ENCODE measurements around the gene WDR87. TPM values are rescaled to one million over a fixed set of nuclear protein-coding genes. Genes with fewer than 3 reads are reported as not detected.
A peak's percentile ranks its signal among the peaks of the same experiment; 100 is the strongest.

WDR87 gene
- total and polyA plus RNA-seq, 9 of the 15 experiments (the other 6 are each of a cell fraction or from before 2014, with no cell fraction given): not detected

DNA sequence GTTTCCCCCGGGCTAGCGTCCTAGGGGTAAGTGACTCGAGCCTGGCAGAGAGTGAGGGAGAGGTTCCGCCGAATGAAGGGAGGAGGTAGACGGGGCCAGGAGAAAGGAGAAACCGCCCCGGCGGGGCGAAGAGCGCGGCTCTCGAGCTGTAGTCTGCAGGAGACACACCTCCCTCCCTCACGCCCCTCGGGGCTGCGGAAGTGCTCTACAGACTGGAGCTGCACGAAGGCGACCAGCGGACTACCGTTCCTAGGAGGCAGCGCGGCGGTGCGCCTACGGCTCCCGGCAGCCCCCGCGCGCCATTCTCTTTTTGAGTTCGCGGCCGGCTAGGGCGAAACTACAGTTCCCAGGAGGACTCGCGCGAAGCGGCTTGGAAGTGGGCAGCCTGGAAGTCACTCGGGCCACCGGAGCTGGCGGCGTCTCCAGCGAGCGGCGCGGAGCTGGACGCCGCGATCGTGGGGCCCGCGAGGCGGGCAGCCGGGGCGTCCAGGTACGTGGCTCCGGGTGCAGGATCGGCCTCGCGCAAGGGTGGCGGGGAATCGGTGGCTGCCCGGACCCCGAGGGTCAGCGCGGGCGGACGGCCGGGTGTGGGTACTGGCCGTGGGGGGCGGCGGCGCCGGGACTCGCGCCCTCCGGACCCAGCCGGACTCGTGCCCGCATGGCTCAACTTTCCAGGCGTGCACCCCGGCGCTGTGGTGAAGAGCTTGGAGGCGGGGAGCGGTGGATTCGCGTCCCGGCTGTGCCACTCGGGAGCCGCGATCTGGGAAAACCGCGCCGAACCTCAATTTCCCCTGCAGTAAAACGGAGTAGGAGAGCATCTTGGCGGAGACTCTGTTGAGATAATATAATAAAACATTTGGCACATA lies 708 bp upstream of the WDR87 start, which contains the start of gene SIPA1L3 (continued):
- TF ChIP-seq, protein P1, sequence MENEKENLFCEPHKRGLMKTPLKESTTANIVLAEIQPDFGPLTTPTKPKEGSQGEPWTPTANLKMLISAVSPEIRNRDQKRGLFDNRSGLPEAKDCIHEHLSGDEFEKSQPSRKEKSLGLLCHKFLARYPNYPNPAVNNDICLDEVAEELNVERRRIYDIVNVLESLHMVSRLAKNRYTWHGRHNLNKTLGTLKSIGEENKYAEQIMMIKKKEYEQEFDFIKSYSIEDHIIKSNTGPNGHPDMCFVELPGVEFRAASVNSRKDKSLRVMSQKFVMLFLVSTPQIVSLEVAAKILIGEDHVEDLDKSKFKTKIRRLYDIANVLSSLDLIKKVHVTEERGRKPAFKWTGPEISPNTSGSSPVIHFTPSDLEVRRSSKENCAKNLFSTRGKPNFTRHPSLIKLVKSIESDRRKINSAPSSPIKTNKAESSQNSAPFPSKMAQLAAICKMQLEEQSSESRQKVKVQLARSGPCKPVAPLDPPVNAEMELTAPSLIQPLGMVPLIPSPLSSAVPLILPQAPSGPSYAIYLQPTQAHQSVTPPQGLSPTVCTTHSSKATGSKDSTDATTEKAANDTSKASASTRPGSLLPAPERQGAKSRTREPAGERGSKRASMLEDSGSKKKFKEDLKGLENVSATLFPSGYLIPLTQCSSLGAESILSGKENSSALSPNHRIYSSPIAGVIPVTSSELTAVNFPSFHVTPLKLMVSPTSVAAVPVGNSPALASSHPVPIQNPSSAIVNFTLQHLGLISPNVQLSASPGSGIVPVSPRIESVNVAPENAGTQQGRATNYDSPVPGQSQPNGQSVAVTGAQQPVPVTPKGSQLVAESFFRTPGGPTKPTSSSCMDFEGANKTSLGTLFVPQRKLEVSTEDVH (IDR thresholded peaks at IDR 0.05; ENCODE audit: low read depth, partially characterized antibody): no peak
- peak; percentile 73 to 78 for TF ChIP-seq MAZ (CRISPR knock-in tag; conservative IDR thresholded peaks at IDR 0.05 in 1 of 2, IDR thresholded peaks at IDR 0.05 in 1 of 2)
- peak; percentile 80 for TF ChIP-seq SAP30 (IDR thresholded peaks at IDR 0.05; ENCODE audit: borderline replicate concordance, insufficient read depth, low read depth, low read length, poor library complexity, severe bottlenecking)
- peak; percentile 83; the same call in 1 of the 2 replicates for TF ChIP-seq HNRNPL (IDR thresholded peaks at IDR 0.05; ENCODE audit: low read depth, low read length)
- TF ChIP-seq NFRKB (IDR thresholded peaks at IDR 0.05; ENCODE audit: low read depth): no peak
- TF ChIP-seq, protein P2, sequence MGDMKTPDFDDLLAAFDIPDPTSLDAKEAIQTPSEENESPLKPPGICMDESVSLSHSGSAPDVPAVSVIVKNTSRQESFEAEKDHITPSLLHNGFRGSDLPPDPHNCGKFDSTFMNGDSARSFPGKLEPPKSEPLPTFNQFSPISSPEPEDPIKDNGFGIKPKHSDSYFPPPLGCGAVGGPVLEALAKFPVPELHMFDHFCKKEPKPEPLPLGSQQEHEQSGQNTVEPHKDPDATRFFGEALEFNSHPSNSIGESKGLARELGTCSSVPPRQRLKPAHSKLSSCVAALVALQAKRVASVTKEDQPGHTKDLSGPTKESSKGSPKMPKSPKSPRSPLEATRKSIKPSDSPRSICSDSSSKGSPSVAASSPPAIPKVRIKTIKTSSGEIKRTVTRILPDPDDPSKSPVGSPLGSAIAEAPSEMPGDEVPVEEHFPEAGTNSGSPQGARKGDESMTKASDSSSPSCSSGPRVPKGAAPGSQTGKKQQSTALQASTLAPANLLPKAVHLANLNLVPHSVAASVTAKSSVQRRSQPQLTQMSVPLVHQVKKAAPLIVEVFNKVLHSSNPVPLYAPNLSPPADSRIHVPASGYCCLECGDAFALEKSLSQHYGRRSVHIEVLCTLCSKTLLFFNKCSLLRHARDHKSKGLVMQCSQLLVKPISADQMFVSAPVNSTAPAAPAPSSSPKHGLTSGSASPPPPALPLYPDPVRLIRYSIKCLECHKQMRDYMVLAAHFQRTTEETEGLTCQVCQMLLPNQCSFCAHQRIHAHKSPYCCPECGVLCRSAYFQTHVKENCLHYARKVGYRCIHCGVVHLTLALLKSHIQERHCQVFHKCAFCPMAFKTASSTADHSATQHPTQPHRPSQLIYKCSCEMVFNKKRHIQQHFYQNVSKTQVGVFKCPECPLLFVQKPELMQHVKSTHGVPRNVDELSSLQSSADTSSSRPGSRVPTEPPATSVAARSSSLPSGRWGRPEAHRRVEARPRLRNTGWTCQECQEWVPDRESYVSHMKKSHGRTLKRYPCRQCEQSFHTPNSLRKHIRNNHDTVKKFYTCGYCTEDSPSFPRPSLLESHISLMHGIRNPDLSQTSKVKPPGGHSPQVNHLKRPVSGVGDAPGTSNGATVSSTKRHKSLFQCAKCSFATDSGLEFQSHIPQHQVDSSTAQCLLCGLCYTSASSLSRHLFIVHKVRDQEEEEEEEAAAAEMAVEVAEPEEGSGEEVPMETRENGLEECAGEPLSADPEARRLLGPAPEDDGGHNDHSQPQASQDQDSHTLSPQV (IDR thresholded peaks at IDR 0.05): peak; percentile 65; the same call in 1 of the 2 replicates
- peak; percentile 83; the same call in 1 of the 2 replicates for TF ChIP-seq ZNF197 (CRISPR knock-in tag; IDR thresholded peaks at IDR 0.05; ENCODE audit: low read depth)
- TF ChIP-seq SIN3B (IDR thresholded peaks at IDR 0.05; ENCODE audit: low read depth): 0 out of 2 replicates have a peak, but pooled peaks have one; percentile 24
- TF ChIP-seq POU5F1 (IDR thresholded peaks at IDR 0.05; ENCODE audit: borderline replicate concordance, low read depth, low read length, partially characterized antibody): peak; percentile 63
- TF ChIP-seq RFX1 (IDR thresholded peaks at IDR 0.05): no peak; the same call in 1 of the 2 replicates
- TF ChIP-seq MAFF (IDR thresholded peaks at IDR 0.05; ENCODE audit: low read length): no peak
- TF ChIP-seq GATAD2A (IDR thresholded peaks at IDR 0.05): peak; percentile 53; the same call in 1 of the 2 replicates
- TF ChIP-seq, protein P3, sequence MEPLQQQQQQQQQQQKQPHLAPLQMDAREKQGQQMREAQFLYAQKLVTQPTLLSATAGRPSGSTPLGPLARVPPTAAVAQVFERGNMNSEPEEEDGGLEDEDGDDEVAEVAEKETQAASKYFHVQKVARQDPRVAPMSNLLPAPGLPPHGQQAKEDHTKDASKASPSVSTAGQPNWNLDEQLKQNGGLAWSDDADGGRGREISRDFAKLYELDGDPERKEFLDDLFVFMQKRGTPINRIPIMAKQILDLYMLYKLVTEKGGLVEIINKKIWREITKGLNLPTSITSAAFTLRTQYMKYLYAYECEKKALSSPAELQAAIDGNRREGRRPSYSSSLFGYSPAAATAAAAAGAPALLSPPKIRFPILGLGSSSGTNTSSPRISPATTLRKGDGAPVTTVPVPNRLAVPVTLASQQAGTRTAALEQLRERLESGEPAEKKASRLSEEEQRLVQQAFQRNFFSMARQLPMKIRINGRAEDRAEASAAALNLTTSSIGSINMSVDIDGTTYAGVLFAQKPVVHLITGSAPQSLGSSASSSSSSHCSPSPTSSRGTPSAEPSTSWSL (CRISPR knock-in tag; IDR thresholded peaks at IDR 0.05; ENCODE audit: borderline replicate concordance): no peak
- peak; percentile 51; the same call in 1 of the 2 replicates for TF ChIP-seq KDM2B (CRISPR knock-in tag; IDR thresholded peaks at IDR 0.05)
- TF ChIP-seq, protein P4, sequence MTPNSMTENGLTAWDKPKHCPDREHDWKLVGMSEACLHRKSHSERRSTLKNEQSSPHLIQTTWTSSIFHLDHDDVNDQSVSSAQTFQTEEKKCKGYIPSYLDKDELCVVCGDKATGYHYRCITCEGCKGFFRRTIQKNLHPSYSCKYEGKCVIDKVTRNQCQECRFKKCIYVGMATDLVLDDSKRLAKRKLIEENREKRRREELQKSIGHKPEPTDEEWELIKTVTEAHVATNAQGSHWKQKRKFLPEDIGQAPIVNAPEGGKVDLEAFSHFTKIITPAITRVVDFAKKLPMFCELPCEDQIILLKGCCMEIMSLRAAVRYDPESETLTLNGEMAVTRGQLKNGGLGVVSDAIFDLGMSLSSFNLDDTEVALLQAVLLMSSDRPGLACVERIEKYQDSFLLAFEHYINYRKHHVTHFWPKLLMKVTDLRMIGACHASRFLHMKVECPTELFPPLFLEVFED (CRISPR knock-in tag; conservative IDR thresholded peaks at IDR 0.05): no peak
- 0 out of 2 replicates have a peak, but pooled peaks have one; percentile 45 for TF ChIP-seq SREBF1 (IDR thresholded peaks at IDR 0.05; ENCODE audit: borderline replicate concordance, low read depth, low read length)

All from K562 (cell line).